GM19372 (cell line): ENCODE data around the gene HSD17B3.
"Not testable (repeated sequence)": the region's sequence is repeated elsewhere in the genome, so short reads cannot be mapped to it uniquely, and the experiment has no call there.

ENCODE experiments used
- ATAC-seq: cut with Tn5 transposase; IDR thresholded peaks from one replicate; pipeline ENCODE4 v1.9.1; 2021; ENCODE audit warnings: mild to moderate bottlenecking, low read depth, moderate library complexity; ENCODE audit not compliant: unreplicated experiment

Gene HSD17B3

DNA sequence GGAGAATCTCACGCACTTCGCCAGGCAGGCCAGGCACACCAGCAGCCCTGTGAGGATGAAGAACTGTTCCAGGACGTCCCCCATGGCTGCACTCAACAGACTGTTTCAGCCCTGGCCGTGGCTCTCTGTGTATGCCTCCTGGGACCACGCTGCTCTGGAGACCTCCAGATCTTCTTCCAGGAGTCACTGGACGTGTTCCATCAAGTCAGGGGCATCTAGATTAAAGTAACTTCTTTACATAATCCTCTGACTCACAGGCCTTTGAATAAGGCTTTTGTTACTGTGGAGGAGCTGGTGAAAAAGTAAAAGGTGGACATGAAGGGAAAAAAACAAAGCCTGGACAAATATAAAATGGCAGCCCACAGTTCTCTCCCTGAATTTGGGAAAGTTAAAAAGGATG, at the start of gene HSD17B3:
TSS of gene HSD17B3 (minus strand) at position 156 of the 400 bp plus-strand sequence. CDS start at position 84, 72 bp downstream.
- ATAC-seq, result no peak

- ATAC-seq, result no peak
These were observed 48.9 kb upstream of the HSD17B3 start for GRCh38 chr9:96350866-96351265.

DNA sequence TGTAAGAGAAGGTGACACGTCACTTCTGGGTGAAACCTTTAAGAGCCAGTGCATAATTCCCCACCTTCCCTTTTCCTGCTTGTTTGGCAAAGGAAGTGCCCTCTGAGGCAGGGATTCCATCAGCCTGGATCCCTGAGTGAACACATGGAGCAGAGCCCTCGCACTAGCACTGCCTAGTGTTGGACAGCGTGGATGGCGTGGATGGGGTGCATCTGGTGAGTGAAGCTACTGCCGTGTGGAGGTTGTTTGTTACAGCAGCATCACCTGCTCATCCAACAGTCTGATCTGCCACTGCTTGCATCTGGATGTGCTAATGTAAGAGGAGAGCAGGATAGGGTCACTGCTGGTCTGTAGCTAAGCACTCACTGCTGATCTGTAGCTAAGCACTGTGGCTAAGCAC, 46.3 kb upstream of the HSD17B3 start:
- no peak for ATAC-seq

DNA sequence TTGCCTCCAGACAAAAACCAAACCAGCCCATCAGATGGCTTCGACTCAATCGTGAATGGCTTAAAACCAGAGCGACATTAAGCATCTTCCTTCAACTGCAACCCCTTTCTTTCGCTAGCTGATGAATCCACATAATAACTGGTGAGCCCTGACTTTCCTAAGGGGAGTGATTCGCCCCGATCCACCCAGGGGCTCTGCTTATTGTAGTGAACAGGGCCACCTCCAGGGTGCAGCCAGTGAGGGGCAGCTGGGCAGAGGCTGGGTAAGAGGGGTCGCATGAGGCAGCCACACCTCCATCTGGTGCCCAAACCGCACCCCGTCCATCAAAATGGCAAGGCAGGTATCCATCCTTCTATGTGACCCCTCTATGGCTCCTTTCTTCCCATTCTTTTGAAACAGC, 43.6 kb upstream of the HSD17B3 start:
- ATAC-seq, result no peak

GRCh38 chr9:96344458-96345180, 42.6 kb upstream of the HSD17B3 start:
- ATAC-seq, result no peak

DNA sequence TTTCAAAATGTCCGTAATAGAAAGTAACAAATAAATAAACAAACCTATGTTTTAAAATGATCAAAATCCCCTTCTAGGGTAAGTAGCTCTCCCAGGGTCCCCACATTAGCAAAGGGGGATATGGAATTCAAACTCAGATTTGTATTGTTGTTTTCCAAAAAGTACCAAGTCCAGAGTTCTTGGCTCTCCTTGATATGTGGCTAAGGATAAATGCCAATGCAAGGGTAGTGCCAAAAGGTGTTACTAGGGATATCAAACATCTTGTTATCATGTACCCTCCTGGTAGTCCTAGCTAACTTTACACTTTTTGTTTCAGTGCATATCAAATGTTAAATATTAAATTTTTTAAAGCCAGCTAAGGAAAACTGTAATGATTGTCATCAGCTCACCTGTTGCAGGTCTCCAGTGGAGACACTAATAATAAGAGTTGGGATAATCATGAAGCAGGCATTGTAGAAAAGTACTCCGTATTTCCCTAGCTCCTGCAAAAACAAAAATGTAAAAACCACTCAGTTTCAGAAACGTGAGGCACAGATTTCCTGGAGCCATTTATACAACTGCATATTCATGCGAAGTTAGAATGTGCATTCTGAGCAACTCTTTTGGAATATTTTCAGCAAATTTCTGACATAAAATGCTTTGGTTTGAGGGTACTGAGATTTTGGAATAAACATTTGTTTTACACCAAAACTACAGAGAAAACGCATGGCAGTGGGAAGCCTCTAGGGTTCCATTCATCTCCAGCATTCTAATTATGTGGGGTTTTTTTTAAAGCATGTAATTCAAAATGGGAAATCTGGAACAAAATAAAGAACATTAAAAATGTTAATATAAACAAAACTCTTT, 41.8 kb upstream of the HSD17B3 start:
- ATAC-seq, result no peak

- no peak for ATAC-seq
These were observed 40.7 kb upstream of the HSD17B3 start for GRCh38 chr9:96342571-96343245.

DNA sequence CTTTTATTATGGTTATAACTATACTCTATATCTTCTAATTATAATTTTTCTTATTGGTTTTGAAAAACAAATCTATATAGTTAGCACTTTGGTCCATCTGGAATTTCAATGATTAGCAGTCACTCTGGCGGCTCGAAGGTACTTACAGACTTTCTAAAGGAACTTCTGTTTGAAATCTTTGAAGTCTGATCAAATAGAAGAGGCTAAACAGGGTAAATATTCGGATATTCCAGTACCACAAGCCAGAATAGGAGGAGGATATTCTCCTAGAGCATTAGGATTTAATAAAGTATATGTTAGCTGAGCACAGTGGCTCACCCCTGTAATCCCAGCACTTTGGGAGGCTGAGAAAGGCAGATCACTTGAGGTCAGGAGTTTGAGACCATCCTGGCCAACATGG, 38.7 kb upstream of the HSD17B3 start:
- ATAC-seq, result no peak

- ATAC-seq, result no peak
These were observed 36.3 kb upstream of the HSD17B3 start for GRCh38 chr9:96338299-96338698.

DNA sequence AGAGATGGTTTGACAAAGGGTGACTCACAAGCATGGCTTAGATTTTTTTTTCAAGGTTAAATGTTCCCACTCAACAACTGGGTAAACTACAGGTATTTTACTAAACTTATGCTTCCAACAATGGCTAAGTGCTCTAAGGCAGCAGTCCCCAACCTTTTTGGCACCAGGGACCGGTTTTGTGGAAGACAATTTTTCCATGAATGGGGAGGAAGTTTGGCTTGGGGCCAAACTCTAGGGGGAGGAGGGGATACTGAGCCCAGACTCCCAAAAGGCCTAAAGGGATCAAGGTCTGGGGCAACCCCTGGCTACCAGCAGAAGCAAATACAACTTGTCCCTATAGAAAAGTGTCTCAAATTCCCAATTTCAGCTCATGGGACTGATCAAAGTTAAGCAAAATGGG, 32.0 kb upstream of the HSD17B3 start:
- no peak for ATAC-seq

- no peak for ATAC-seq
These were observed 29.4 kb upstream of the HSD17B3 start for GRCh38 chr9:96331236-96331947.

- ATAC-seq, result no peak
These were observed 25.8 kb upstream of the HSD17B3 start for GRCh38 chr9:96327694-96328352.

- ATAC-seq, result no peak
These were observed 21.2 kb upstream of the HSD17B3 start for GRCh38 chr9:96323169-96323568.

DNA sequence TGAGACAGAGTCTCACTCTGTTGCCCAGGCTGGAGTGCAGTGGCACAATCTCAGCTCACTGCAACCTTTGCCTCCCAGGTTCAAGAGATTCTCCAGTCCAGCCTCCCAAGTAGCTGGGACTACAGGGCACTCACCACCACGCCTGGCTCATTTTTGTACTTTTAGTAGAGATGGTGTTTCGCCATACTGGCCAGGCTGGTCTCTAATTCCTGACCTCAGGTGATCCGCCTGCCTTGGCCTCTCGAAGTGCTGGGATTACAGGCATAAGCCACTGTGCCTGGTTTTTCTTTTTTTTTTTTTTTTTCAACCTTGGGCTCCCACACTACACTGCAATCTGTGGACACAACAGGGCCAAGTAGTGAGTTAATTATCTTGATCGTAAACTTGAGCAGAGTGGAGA, 20.8 kb upstream of the HSD17B3 start:
- ATAC-seq, result not testable (repeated sequence)

DNA sequence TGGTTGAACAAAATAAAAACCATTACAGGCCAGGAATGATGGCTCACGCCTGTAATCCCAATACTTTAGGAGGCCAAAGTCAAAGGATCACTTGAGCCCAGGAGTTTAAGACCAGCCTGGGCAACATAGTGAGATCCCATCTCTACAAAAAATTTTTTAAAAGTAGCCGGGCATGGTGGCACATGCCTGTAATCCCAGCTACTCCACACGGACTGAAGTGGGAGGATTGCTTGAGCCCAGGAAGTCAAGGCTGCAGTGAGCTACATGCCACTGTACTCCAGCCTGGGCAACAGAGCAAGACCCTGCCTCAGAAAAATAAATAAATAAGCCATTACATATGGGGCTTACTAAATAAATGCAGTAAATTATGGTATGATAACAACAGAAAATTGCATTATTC, 20.2 kb upstream of the HSD17B3 start:
- ATAC-seq, result not testable (repeated sequence)

- ATAC-seq, result no peak
These were observed 19.5 kb upstream of the HSD17B3 start for GRCh38 chr9:96321515-96321914.

GRCh38 chr9:96320749-96321280, 18.8 kb upstream of the HSD17B3 start:
- no peak for ATAC-seq

- ATAC-seq, result no peak
These were observed 17.1 kb upstream of the HSD17B3 start for GRCh38 chr9:96318921-96319565.

- ATAC-seq, result no peak
These were observed 15.5 kb upstream of the HSD17B3 start for GRCh38 chr9:96317335-96317980.
